HG03060 (cell line): ENCODE measurements around the gene RTTN.

ENCODE experiments used
- ATAC-seq: cut with Tn5 transposase; IDR thresholded peaks from one replicate; pipeline ENCODE4 v1.9.1; 2021; ENCODE audit warnings: low read depth, moderate number of reproducible peaks; ENCODE audit not compliant: unreplicated experiment

RTTN gene

GRCh38 chr18:70158992-70159717 lies 46.3 kb downstream of the RTTN start:
- peak; percentile 43 for ATAC-seq

DNA sequence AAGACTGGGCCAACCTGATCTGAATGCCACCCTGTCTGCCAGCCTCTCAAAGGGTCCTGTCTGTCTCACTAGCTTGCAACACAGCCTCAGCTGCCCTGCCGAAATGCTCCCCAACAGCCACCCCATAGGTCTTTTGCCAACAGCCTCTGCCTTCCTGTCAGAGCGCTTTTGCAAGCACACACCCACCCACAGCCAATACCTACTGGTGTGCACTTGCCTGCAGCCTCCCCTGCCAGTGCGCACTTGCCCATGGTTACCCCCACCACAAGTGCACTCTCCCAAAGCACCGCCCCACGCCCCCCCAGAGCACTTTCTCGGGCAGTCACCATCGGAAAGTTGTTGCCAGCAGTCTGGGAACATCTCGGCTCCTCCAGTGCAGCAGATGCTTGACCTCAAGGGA lies 48.6 kb downstream of the RTTN start:
- no peak for ATAC-seq

GRCh38 chr18:70154591-70155194 lies 50.8 kb downstream of the RTTN start:
- no peak for ATAC-seq

GRCh38 chr18:70151614-70152013 lies 53.9 kb downstream of the RTTN start:
- no peak for ATAC-seq

DNA sequence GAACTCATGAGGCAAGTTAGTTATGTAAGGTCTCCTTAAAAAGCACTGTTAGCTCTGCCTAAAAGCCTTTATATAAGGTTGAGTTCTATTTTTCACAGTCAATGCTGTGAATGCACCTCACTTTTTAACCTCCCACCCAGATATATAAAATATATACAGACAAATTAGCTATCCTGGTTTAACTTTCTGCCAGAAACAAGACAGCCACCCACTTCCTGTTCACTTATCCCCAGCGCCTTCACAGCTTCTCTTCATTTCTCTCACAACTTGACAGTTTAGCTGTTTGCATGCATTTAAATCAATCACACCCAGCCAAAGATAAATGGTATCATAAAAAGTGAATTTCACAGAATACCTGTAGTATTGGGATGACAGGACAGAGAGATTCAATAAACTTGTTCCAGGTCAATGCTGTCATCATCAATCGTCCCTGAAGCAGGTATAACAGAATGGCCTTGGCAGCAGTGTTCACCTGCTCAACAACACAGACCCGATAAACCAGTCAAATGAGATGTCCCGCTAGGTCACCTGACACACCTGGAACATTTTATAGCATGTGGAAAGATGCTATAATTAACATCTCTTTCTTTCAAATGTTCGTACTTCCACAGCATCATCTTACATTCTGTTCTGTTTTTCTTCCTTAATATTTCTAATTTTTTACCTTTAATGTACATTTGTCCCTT lies 55.7 kb downstream of the RTTN start:
- no peak for ATAC-seq

DNA sequence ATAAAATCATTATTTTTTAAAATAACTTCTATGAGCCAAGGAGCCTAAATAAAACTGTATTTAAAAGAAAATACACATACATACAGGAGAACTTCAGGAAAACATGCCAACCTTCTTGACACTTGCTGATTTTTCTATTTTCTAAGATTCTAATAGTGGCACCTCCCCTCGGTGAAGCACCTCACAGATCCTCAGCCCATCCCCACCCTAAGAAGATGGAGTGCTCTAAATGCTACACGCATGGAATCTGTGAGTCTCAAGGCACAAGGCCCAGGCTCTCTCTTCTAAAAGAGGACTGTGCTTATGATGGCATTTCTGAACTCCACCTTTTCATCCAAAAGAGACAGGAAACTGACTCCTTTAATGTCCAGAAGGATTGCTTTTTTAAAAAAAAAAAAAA lies 56.3 kb downstream of the RTTN start:
- no peak for ATAC-seq

DNA sequence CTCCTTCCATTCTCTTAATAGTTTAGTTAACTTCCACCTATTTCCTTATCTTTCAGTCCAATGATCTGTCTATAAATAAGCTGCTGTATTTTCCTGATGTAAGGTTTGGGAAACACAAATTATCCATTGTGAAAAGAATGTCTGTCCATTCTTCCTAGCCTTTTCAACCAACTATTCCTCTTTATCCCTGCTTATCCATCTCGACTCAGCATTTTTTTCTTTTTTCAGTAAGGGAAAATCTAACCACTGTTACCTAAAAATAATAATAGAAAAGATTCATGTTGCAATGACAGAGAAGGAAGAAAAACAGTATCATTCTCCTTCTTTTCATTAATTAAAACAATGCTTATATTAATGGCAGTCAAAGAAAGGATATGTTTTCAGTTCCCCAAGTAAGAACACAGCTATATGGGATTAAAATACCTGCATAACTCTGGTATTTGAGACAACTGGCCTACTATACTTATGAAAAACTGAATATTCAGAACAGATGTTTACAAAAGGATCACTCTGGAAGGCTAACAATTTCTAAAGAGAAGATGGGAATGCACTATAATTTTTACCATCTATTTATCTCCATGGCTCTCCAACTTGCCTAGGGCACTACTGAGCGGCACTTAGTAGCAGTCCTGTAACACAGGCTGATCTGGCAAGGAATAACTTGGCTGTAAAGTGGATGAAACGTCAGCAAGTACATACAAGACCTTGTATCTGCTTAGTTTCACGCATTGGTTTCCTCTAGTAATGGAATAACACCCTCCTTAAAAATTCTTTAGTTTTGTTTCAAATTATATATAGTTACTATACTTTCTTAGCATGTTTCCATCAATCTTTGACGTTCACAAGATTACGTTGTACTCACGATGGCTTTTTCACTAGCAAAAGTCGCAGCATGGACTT lies 57.2 kb downstream of the RTTN start:
- ATAC-seq = no peak

GRCh38 chr18:70146174-70146573 lies 59.3 kb downstream of the RTTN start:
- ATAC-seq = no peak

- no peak for ATAC-seq
Measured at GRCh38 chr18:70142001-70142400, 63.5 kb downstream of the RTTN start.

DNA sequence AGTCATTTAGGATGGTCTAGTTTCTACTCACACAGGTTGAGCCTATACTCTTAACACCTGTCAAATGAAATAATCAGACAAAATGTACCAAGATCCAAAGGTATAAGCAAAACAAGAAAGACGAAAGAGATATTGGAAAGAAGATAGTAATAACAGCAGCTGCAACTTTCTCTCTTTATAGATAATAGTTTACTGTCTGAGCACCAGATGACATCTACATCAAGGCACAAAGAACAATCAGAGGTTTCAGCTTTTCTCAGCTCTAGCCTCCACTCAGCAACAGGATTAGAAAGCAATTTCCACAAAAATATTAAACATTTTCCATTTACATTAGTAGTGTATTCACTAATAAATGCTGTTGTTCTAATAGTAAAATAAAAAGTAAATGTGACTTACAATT lies 66.3 kb downstream of the RTTN start:
- ATAC-seq = no peak

DNA sequence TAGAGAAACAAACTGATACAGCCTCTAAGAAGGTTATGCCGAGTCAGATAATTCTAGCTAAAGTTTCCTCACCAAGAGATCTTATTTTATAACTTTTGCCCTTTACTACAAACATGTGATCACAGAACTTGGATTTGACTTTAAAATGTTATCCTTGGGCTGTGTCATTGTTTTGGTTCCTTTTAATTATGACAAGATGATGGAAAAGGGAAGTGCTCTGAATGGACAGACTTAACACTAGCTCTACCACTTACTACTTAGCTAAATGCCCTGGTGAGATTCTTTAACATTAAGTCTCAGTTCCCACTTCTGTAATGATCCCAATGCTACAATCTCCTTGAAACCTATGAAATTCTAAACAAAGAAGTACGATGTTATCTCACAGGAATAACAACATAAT lies 69.9 kb downstream of the RTTN start:
- no peak for ATAC-seq

DNA sequence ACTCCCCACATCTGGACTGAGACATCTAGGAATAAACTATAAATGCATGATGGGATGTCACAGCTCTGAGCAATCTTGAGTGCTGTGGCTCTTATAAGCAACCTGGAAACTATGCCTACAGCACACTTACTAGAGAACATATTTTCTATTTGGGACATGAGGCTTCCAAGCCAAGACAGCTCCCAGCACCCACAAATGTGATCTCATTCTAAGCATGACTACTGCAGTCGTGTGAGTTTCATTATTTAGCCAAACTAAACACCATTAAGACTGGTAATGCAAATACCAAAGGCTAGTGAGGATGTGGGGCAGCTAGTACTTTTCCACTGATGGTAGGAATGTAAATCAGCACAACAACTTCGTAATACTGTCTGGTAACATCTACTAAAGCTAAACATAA lies 72.5 kb downstream of the RTTN start:
- no peak for ATAC-seq

DNA sequence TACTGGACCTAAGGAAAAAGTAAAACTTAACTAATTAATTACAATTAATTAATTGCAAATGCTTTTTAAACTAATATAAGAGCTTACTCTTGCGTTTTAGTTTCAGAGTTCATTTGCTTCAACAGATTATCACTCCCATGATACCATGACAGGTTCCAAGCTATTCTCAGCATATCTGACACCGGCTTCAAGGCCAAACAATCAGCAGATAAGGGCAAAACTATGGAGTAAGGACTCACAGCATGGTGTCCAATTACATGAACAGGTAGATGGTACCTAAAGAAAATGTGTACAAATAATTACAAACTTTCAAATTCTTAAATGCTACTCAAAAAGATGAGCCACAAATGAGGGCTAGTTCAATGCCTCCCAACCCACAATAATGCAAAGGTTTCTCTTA lies 77.2 kb downstream of the RTTN start:
- no peak for ATAC-seq

GRCh38 chr18:70127359-70127758 lies 78.1 kb downstream of the RTTN start:
- no peak for ATAC-seq

DNA sequence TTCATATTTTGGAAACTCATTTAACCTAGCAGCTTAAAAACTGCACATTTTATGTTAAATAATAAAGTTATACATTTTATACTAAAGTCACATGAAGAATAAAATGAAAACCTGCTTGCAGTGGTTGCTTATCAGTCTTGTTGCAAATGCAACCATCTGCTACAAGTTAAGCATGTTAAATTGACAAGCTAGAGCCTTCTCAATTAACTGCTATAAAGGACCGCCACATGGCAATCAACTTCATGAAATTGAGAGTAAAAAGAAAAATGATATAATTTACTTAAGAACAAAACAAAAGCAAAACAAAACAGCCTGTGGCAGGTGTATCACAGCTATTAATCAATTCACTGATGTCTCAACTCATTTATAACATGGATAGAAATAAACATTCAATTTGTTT lies 78.7 kb downstream of the RTTN start:
- ATAC-seq = no peak

DNA sequence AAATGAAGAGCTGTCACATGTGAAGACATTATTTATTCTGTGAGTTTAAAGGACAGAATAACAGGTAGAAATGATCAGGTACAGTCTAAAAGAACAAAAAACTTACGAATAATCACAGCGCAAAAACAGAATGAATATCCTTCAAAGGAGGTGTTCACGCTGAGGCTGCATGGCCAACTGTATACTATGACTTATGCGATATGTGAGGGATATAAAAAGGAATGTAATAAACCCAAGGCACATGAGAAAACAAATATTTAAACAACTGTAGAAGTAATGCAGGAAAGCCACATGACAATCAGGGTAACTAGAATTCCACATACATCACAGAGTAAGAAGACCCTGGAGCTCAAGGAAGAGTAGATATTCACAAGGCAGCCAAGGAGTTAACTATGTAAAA lies 81.3 kb downstream of the RTTN start:
- no peak for ATAC-seq

GRCh38 chr18:70121842-70122241 lies 83.6 kb downstream of the RTTN start:
- ATAC-seq = no peak

DNA sequence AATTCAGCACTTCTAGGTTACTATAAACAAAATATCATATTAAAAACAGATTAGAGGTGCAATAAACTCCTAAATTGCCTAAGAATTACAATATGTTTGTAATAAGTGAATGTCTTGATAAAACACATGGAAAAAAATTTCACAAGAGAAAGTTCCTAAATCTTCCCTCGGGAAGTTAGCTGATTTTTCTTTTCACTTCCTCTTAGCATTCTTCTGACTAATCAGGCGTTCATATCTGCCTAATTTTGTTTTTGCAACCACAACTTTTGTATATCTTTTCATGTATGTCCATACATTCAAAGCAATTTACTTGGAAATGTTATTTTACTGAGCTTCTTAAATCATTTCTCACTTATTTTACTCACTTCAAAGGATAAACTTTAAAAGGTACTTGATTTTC lies 88.5 kb downstream of the RTTN start:
- no peak for ATAC-seq

DNA sequence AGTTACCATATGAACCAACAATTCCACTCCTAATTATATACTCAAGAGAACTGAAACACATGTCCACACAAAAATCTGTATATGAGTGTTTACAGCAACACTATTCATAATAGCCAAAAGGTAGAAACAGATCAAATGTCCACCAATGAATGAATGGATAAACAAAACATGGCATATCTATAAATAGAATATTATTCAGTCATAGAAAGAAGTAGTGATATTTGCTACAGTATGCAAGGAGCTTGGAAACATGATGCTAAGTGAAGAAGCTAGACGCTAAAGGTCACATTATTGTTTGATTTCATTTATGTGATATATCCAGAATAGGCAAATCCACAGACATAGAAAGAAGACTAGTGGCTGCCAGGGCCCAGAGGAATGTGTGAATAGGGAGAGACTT lies 92.0 kb downstream of the RTTN start:
- no peak for ATAC-seq

DNA sequence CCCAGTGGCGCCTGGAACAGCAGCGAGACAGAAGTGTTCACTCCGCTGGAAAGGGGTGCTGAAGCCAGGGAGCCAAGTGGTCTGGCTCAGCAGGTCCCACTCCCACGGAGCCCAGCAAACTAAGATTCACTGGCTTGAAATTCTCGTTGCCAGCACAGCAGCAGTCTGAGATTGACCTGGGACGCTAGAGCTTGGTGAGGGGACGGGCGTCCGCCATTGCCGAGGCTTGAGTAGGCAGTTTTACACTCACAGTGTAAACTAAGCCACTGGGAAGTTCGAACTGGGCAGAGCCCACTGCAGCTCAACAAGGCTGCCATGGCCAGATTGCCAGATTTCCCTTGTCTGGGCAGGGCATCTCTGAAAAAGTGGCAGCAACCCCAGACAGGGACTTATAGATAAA lies 94.8 kb downstream of the RTTN start:
- ATAC-seq = no peak

DNA sequence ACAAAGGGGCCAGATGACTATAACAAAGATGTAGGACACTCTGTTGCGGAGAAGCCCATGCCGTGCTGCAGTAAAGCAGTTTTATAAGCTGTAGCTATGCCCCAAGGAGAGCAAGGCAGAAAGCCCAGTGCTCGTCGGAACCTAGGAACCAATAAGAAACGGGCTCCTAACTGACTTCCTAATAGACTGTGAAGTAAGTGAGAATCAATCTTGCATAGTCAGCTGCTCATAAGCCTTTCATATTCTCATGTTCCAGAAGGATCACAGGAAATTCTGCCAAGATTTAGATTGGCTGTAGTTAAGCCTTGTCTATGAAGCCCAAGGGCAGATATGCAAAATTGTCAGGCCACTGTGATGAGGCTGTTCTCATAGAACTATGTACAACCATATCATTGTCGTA lies 98.4 kb downstream of the RTTN start:
- ATAC-seq = no peak
